NOMO-1 treated with dmso at 0.1 percent for 144 hours (cell line): ENCODE data around the gene B3GNT9.

Source experiments
- DNase-seq: peaks from one replicate; lab custom pipeline; 2025; ENCODE audit not compliant: unreplicated experiment; lab: John Stamatoyannopoulos, UW

The B3GNT9 gene, protein sequence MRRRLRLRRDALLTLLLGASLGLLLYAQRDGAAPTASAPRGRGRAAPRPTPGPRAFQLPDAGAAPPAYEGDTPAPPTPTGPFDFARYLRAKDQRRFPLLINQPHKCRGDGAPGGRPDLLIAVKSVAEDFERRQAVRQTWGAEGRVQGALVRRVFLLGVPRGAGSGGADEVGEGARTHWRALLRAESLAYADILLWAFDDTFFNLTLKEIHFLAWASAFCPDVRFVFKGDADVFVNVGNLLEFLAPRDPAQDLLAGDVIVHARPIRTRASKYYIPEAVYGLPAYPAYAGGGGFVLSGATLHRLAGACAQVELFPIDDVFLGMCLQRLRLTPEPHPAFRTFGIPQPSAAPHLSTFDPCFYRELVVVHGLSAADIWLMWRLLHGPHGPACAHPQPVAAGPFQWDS

GRCh38 chr16:67150833-67151396, at the start of gene B3GNT9:
B3GNT9 (minus strand) TSS chr16:67150998; CDS start chr16:67150485, 513 bp downstream.
- no peak for DNase-seq

- no peak for DNase-seq
Measured at GRCh38 chr16:67200491-67200890, 49.7 kb upstream of the B3GNT9 start.

- DNase-seq, result no peak
Measured at GRCh38 chr16:67199808-67200198, 49.0 kb upstream of the B3GNT9 start.

GRCh38 chr16:67199011-67199807, 48.4 kb upstream of the B3GNT9 start, which contains the start of gene ELMO3:
ELMO3 (plus strand) TSS chr16:67199131; CDS start chr16:67199327, 196 bp downstream.
- no peak for DNase-seq

DNA sequence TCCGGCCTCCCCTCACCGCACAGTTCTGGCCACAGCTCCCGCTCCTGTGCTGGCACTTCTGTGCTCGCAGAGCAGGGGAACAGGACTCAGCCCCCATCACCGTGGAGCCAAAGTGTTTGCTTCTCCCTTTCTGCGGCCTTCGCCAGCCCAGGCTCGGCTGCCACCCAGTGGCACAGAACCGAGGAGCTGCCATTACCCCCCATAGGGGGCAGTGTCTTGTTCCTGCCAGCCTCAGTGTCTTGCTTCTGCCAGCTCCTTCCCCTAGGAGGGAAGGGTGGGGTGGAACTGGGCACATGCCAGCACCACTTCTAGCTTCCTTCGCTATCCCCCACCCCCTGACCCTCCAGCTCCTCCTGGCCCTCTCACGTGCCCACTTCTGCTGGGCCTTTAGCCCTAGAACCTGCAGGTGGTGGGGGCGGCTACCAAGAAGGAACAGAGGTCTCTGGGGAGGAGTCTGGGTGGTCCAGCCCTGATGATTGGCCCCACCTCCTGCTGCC, 47.5 kb upstream of the B3GNT9 start:
- no peak for DNase-seq

DNA sequence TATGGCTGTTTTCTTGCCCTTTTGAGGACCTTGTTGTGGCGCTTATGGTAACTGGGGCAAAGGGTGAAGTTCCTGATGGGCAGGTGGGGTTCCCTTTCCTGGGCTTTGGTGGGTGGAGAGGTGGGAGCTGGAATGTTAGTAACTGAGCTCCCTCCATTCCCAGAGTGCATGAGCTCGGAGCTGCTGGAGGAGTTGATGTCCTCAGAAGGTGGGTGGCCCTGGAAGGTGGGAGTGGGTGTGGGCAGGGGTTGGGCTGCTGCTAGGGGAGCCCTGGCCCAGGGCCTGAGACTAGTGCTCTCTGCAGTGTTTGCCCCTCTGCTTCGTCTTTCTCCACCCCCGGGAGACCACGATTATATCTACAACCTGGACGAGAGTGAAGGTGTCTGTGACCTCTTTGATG, 46.9 kb upstream of the B3GNT9 start:
- DNase-seq, result no peak

GRCh38 chr16:67196881-67197280, 46.1 kb upstream of the B3GNT9 start:
- no peak for DNase-seq

DNA sequence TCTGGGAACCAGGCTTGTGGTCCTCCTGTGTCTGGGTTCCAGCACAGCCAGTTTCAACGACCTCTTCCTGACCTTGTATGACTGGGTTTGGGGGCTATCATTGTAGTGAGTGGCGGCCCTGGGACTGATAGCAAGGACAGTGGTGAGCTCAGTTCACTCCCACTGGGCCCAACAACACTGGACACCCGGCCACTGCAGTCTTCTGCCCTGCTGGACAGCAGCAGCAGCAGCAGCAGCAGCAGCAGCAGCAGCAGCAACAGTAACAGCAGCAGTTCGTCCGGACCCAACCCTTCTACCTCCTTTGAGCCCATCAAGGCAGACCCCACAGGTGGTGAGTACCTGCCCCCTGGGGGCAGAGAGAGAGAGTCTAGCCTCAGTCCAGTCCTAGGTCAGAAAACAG, 44.9 kb upstream of the B3GNT9 start:
- no peak for DNase-seq

DNA sequence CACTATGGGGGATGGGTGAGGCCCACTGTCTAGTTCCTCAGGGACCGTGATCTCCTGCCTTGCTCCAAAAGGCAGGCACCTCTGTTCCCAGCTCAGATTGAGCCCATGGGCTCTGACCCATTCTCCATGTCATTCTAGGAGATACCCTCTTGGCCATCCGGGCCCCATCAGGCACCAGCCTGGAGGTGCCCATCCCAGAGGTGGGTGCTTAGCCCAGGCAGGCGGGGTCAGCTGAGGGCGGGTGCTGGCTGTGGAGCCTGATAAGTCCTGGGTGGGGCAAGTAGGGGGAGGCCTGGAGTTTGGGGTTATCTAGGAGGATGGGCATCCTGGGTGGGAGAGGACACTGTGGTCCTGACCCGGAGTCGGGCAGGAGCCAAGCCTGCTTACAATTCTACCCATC, 43.5 kb upstream of the B3GNT9 start:
- no peak for DNase-seq

- DNase-seq, result no peak
Measured at GRCh38 chr16:67193536-67193935, 42.7 kb upstream of the B3GNT9 start.

- DNase-seq, result no peak
Measured at GRCh38 chr16:67192781-67193361, 42.1 kb upstream of the B3GNT9 start.

- DNase-seq, result peak; percentile 93
Measured at GRCh38 chr16:67191995-67192681, 41.3 kb upstream of the B3GNT9 start, which contains the start of gene E2F4. E2F4 (plus strand) TSS chr16:67192155; CDS start chr16:67192228, 73 bp downstream.

DNA sequence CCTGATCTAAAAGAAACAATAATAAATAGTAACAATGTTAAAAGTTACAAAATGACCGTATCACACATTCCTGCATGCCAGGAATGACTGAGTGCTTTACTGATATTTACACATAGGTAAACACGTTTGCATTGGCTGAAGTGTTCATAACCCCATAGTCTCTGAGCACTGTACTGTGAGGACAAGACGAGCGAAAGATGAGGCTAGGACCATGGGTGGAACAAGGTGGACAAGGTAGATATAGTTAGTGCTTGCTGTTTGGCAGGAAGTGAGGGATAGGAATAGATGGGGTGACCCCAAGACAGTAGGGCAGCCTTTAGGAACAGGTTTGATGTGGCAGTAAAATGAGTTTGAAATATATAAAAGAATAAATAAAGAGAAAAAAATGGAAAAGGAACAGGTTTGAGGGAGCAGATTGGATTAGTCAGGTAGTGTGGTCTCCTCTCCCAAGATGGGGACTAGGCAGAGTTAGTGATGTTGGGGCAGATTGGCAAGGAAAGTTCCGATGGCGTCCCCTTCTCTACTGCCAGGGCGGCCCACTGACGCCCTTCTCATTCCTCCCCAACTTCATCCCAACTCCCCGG, 40.7 kb upstream of the B3GNT9 start:
- no peak for DNase-seq

DNA sequence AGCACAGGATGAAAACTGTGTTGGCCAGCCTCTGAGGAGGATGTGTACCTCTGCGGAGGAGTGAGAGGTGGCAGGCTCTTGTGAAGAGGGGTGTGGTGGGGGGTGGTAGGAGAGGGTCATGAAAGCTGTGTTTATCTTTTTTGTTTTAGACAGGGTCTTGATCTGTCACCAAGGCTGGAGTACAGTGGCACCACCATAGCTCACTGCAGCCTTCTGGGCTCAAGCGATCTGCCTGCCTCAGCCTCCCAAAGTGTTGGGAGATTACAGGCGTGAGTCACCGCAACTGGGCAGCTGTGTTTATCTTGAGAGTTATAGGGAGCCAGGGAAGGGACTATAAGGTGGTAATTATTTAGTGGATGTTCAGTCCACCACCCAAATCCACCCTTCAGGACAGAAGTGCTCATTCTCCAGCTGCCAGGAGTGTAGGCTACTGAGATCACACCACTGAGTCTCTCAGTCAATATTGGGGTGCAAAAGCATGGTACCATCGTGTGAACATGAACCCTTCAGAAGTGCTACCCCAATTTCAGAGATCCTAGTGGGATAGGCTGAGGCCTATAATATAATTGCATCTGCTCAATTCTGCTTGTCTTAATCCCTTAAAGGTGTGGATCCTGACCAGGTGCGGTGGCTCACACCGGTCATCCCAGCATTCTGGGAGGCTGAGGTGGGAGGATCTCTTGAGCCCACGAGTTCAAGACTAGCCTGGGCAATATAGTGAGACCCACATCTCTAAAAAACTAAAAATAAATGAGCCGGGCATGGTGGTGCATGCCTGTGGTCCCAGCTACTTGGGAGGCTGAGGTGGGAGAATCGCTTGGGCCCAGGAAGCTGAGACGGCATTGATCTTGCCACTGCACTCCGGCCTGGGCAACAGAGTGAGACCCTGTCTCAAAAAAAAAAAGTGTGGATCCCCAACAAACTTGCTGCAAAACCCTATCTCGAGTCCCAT, 39.9 kb upstream of the B3GNT9 start:
- DNase-seq, result no peak

- DNase-seq, result no peak
Measured at GRCh38 chr16:67190041-67190440, 39.2 kb upstream of the B3GNT9 start, which contains the start of gene EXOC3L1. EXOC3L1 (minus strand) TSS chr16:67190136; CDS start chr16:67189676, 460 bp downstream.

- DNase-seq, result no peak
Measured at GRCh38 chr16:67188798-67189197, 38.0 kb upstream of the B3GNT9 start.

GRCh38 chr16:67188323-67188722, 37.5 kb upstream of the B3GNT9 start:
- DNase-seq, result no peak

- DNase-seq, result no peak
Measured at GRCh38 chr16:67187175-67187890, 36.5 kb upstream of the B3GNT9 start.
